ENCODE measurements around the gene PDE4D. TPM values are rescaled to one million over a fixed set of nuclear protein-coding genes. Genes with fewer than 3 reads are reported as not detected.

The PDE4D gene
- total and polyA plus RNA-seq, 2 donors, result 21.2 to 30.3 TPM

GRCh38 chr5:59661311-59661710, 232.2 kb downstream of the PDE4D start:
- 97% methylated on average over 1 of the region's 1 CpG for WGBS
- no peak overlapping the region for H3K27ac ChIP-seq (ENCODE audit: low read depth in 1 of 2, low read length in 1 of 2)
- H3K9me3 ChIP-seq (ENCODE audit: control insufficient read depth in 2 of 2, insufficient read depth in 1 of 2, low read length in 1 of 2), result no peaks in the 10 kb centered on the region
- no peak overlapping the region for H3K4me3 ChIP-seq (ENCODE audit: low read length in 2 of 2)
- no peaks in the 10 kb centered on the region for H3K27me3 ChIP-seq (ENCODE audit: control insufficient read depth in 2 of 2, insufficient read depth in 1 of 2, low read length in 1 of 2)
- no peak for DNase-seq (ENCODE audit: low read depth in 6 of 9, low spot score in 9 of 9)
- H3K4me1 ChIP-seq (ENCODE audit: control insufficient read depth in 2 of 2, insufficient read depth in 2 of 2, low read length in 2 of 2), result peaks cover 2 to 6% of the 10 kb centered on the region in 2 donors
- no peaks in the 10 kb centered on the region for H3K36me3 ChIP-seq (ENCODE audit: control insufficient read depth in 2 of 2, insufficient read depth in 2 of 2, low read length in 1 of 2)

GRCh38 chr5:59660737-59661136, 232.8 kb downstream of the PDE4D start:
- no peak for DNase-seq (ENCODE audit: low read depth in 6 of 9, low spot score in 9 of 9)
- Histone ChIP-seq H3K4me1 (ENCODE audit: control insufficient read depth in 2 of 2, insufficient read depth in 2 of 2, low read length in 2 of 2) (peaks cover 2 to 6% of the 10 kb centered on the region in 2 donors), H3K36me3 (ENCODE audit: control insufficient read depth in 2 of 2, insufficient read depth in 2 of 2, low read length in 1 of 2) (no peaks in the 10 kb centered on the region), H3K27me3 (ENCODE audit: control insufficient read depth in 2 of 2, insufficient read depth in 1 of 2, low read length in 1 of 2) (no peaks in the 10 kb centered on the region), H3K4me3 (ENCODE audit: low read length in 2 of 2) (no peak overlapping the region), H3K9me3 (ENCODE audit: control insufficient read depth in 2 of 2, insufficient read depth in 1 of 2, low read length in 1 of 2) (no peaks in the 10 kb centered on the region), H3K27ac (ENCODE audit: low read depth in 1 of 2, low read length in 1 of 2) (no peak overlapping the region)
- 9% methylated on average over 1 of the region's 1 CpG for WGBS

- H3K4me1 ChIP-seq (ENCODE audit: control insufficient read depth in 2 of 2, insufficient read depth in 2 of 2, low read length in 2 of 2), result peaks cover 0 to under 1% of the 10 kb centered on the region in 2 donors
- H3K9me3 ChIP-seq (ENCODE audit: control insufficient read depth in 2 of 2, insufficient read depth in 1 of 2, low read length in 1 of 2), result no peaks in the 10 kb centered on the region
- no peak overlapping the region for H3K27ac ChIP-seq (ENCODE audit: low read depth in 1 of 2, low read length in 1 of 2)
- 44% methylated on average over 5 of the region's 5 CpGs for WGBS
- DNase-seq (ENCODE audit: low read depth in 6 of 9, low spot score in 9 of 9), result peak in 1 of 9 donors; percentile 15
- no peaks in the 10 kb centered on the region for H3K27me3 ChIP-seq (ENCODE audit: control insufficient read depth in 2 of 2, insufficient read depth in 1 of 2, low read length in 1 of 2)
- H3K36me3 ChIP-seq (ENCODE audit: control insufficient read depth in 2 of 2, insufficient read depth in 2 of 2, low read length in 1 of 2), result no peaks in the 10 kb centered on the region
- no peak overlapping the region for H3K4me3 ChIP-seq (ENCODE audit: low read length in 2 of 2)
These were observed 236.9 kb downstream of the PDE4D start for GRCh38 chr5:59656351-59657254.

GRCh38 chr5:59655693-59656309, 237.7 kb downstream of the PDE4D start:
- no peak for DNase-seq (ENCODE audit: low read depth in 6 of 9, low spot score in 9 of 9)
- Histone ChIP-seq H3K36me3 (ENCODE audit: control insufficient read depth in 2 of 2, insufficient read depth in 2 of 2, low read length in 1 of 2) (no peaks in the 10 kb centered on the region), H3K9me3 (ENCODE audit: control insufficient read depth in 2 of 2, insufficient read depth in 1 of 2, low read length in 1 of 2) (no peaks in the 10 kb centered on the region), H3K27me3 (ENCODE audit: control insufficient read depth in 2 of 2, insufficient read depth in 1 of 2, low read length in 1 of 2) (no peaks in the 10 kb centered on the region), H3K4me1 (ENCODE audit: control insufficient read depth in 2 of 2, insufficient read depth in 2 of 2, low read length in 2 of 2) (no peaks in the 10 kb centered on the region), H3K27ac (ENCODE audit: low read depth in 1 of 2, low read length in 1 of 2) (no peak overlapping the region), H3K4me3 (ENCODE audit: low read length in 2 of 2) (no peak overlapping the region)
- WGBS, result 79% methylated on average over 3 of the region's 3 CpGs

- H3K4me1 ChIP-seq (ENCODE audit: control insufficient read depth in 2 of 2, insufficient read depth in 2 of 2, low read length in 2 of 2), result no peaks in the 10 kb centered on the region
- H3K27ac ChIP-seq (ENCODE audit: low read depth in 1 of 2, low read length in 1 of 2), result no peak overlapping the region
- no peak for DNase-seq (ENCODE audit: low read depth in 6 of 9, low spot score in 9 of 9)
- no peaks in the 10 kb centered on the region for H3K9me3 ChIP-seq (ENCODE audit: control insufficient read depth in 2 of 2, insufficient read depth in 1 of 2, low read length in 1 of 2)
- H3K27me3 ChIP-seq (ENCODE audit: control insufficient read depth in 2 of 2, insufficient read depth in 1 of 2, low read length in 1 of 2), result no peaks in the 10 kb centered on the region
- WGBS, result 99% methylated on average over 1 of the region's 1 CpG
- H3K36me3 ChIP-seq (ENCODE audit: control insufficient read depth in 2 of 2, insufficient read depth in 2 of 2, low read length in 1 of 2), result no peaks in the 10 kb centered on the region
- H3K4me3 ChIP-seq (ENCODE audit: low read length in 2 of 2), result no peak overlapping the region
These were observed 238.8 kb downstream of the PDE4D start for GRCh38 chr5:59654691-59655090.

GRCh38 chr5:59652449-59652848, 241.1 kb downstream of the PDE4D start:
- no peaks in the 10 kb centered on the region for H3K36me3 ChIP-seq (ENCODE audit: control insufficient read depth in 2 of 2, insufficient read depth in 2 of 2, low read length in 1 of 2)
- 98% methylated on average over 2 of the region's 2 CpGs for WGBS

GRCh38 chr5:59648949-59649921, 244.3 kb downstream of the PDE4D start:
- DNase-seq (ENCODE audit: low read depth in 6 of 9, low spot score in 9 of 9), result no peak
- 81% methylated on average over 8 of the region's 8 CpGs for WGBS
- no peaks in the 10 kb centered on the region for H3K27me3 ChIP-seq (ENCODE audit: control insufficient read depth in 2 of 2, insufficient read depth in 1 of 2, low read length in 1 of 2)
- H3K27ac ChIP-seq (ENCODE audit: low read depth in 1 of 2, low read length in 1 of 2), result no peak overlapping the region
- H3K36me3 ChIP-seq (ENCODE audit: control insufficient read depth in 2 of 2, insufficient read depth in 2 of 2, low read length in 1 of 2), result no peaks in the 10 kb centered on the region
- no peak overlapping the region for H3K4me3 ChIP-seq (ENCODE audit: low read length in 2 of 2)
- no peaks in the 10 kb centered on the region for H3K9me3 ChIP-seq (ENCODE audit: control insufficient read depth in 2 of 2, insufficient read depth in 1 of 2, low read length in 1 of 2)
- H3K4me1 ChIP-seq (ENCODE audit: control insufficient read depth in 2 of 2, insufficient read depth in 2 of 2, low read length in 2 of 2), result no peaks in the 10 kb centered on the region

More at GRCh38 chr5:59652449-59652848, 241.1 kb downstream of the PDE4D start:
- no peak for DNase-seq (ENCODE audit: low read depth in 6 of 9, low spot score in 9 of 9)
- H3K27ac ChIP-seq (ENCODE audit: low read depth in 1 of 2, low read length in 1 of 2), result no peak overlapping the region
- H3K4me1 ChIP-seq (ENCODE audit: control insufficient read depth in 2 of 2, insufficient read depth in 2 of 2, low read length in 2 of 2), result no peaks in the 10 kb centered on the region
- H3K9me3 ChIP-seq (ENCODE audit: control insufficient read depth in 2 of 2, insufficient read depth in 1 of 2, low read length in 1 of 2), result no peaks in the 10 kb centered on the region
- no peaks in the 10 kb centered on the region for H3K27me3 ChIP-seq (ENCODE audit: control insufficient read depth in 2 of 2, insufficient read depth in 1 of 2, low read length in 1 of 2)
- H3K4me3 ChIP-seq (ENCODE audit: low read length in 2 of 2), result no peak overlapping the region

GRCh38 chr5:59648038-59648831, 245.3 kb downstream of the PDE4D start:
- Histone ChIP-seq H3K27ac (ENCODE audit: low read depth in 1 of 2, low read length in 1 of 2) (no peak overlapping the region), H3K27me3 (ENCODE audit: control insufficient read depth in 2 of 2, insufficient read depth in 1 of 2, low read length in 1 of 2) (no peaks in the 10 kb centered on the region), H3K4me3 (ENCODE audit: low read length in 2 of 2) (no peak overlapping the region), H3K9me3 (ENCODE audit: control insufficient read depth in 2 of 2, insufficient read depth in 1 of 2, low read length in 1 of 2) (no peaks in the 10 kb centered on the region), H3K4me1 (ENCODE audit: control insufficient read depth in 2 of 2, insufficient read depth in 2 of 2, low read length in 2 of 2) (no peaks in the 10 kb centered on the region), H3K36me3 (ENCODE audit: control insufficient read depth in 2 of 2, insufficient read depth in 2 of 2, low read length in 1 of 2) (no peaks in the 10 kb centered on the region)
- no peak for DNase-seq (ENCODE audit: low read depth in 6 of 9, low spot score in 9 of 9)
- WGBS, result 95% methylated on average over 1 of the region's 1 CpG
